WTC11 (cell line): Measurements from ENCODE around the gene PTPRK. TPM values are rescaled to one million over a fixed set of nuclear protein-coding genes. Genes with fewer than 3 reads are reported as not detected.

Source experiments
- ATAC-seq: fragments of 200-7000 bp; cut with Tn5 transposase; 2 replicates; pipeline ENCODE4 v1.10.0; 2021; ENCODE audit warnings: mild to moderate bottlenecking, moderate library complexity
- CTCF ChIA-PET: fragments of 300-600 bp; sonication (Branson Sonifier 250); formaldehyde crosslinking; loops from one replicate; lab custom pipeline; 2021; ENCODE audit warnings: antibody characterized with exemption; lab: Charles Lee
- POLR2A ChIA-PET: fragments of 350-600 bp; sonication (Branson Sonifier 250); formaldehyde crosslinking; loops from one replicate; lab custom pipeline; 2021; ENCODE audit warnings: antibody characterized with exemption; lab: Charles Lee
- DNase-seq: peaks from one replicate; pipeline ENCODE4 v3.0.0; 2021; ENCODE audit warnings: low spot score
- H3K27ac Mint-ChIP-seq: 2 replicates; pipeline ENCODE4 v1.8.0; 2021; ENCODE audit warnings: mixed read lengths
- H3K27me3 Mint-ChIP-seq: 2 replicates; pipeline ENCODE4 v1.8.0; 2021; ENCODE audit warnings: low read depth, mild to moderate bottlenecking, moderate library complexity, mixed read lengths
- H3K36me3 Mint-ChIP-seq: 2 replicates; pipeline ENCODE4 v1.8.0; 2021; ENCODE audit warnings: mixed read lengths
- H3K4me1 Mint-ChIP-seq: 2 replicates; pipeline ENCODE4 v1.8.0; 2022; ENCODE audit warnings: mixed read lengths
- H3K4me3 Mint-ChIP-seq: 2 replicates; pipeline ENCODE4 v1.8.0; 2021; ENCODE audit warnings: mild to moderate bottlenecking, moderate library complexity, mixed read lengths
- H3K9me3 Mint-ChIP-seq: 2 replicates; pipeline ENCODE4 v1.8.0; 2021; ENCODE audit warnings: mixed read lengths
- AR ChIP-seq: fragments of 250-450 bp; sonication (Bioruptor Pico); IDR thresholded peaks from 2 replicates; pipeline ENCODE4 v1.9.0; 2021; ENCODE audit warnings: mild to moderate bottlenecking
- ARID4B ChIP-seq: sonication (generic); formaldehyde crosslinking; IDR thresholded peaks from 2 replicates; pipeline ENCODE4 v1.8.0; 2023; ENCODE audit warnings: missing genetic modification reagents, mild to moderate bottlenecking, borderline replicate concordance
- CBFB ChIP-seq: sonication (generic); formaldehyde crosslinking; IDR thresholded peaks from 2 replicates; pipeline ENCODE4 v1.8.1; 2022; ENCODE audit warnings: mild to moderate bottlenecking, low read depth, missing genetic modification reagents
- ESRRA ChIP-seq: sonication (generic); formaldehyde crosslinking; IDR thresholded peaks from 2 replicates; pipeline ENCODE4 v1.8.1; 2022; ENCODE audit warnings: mild to moderate bottlenecking, missing genetic modification reagents, borderline replicate concordance
- FOXP4 ChIP-seq: sonication (generic); formaldehyde crosslinking; IDR thresholded peaks from 2 replicates; pipeline ENCODE4 v1.8.0; 2022; ENCODE audit warnings: mild to moderate bottlenecking, missing genetic modification reagents
- IRF1 ChIP-seq: sonication (generic); formaldehyde crosslinking; IDR thresholded peaks from 2 replicates; pipeline ENCODE4 v1.8.0; 2023; ENCODE audit warnings: missing genetic modification reagents
- MLX ChIP-seq: sonication (generic); formaldehyde crosslinking; IDR thresholded peaks from 2 replicates; pipeline ENCODE4 v1.8.1; 2023; ENCODE audit warnings: mild to moderate bottlenecking, missing genetic modification reagents, moderate library complexity
- MXD4 ChIP-seq: fragments of 250-450 bp; sonication (Bioruptor Pico); IDR thresholded peaks from 2 replicates; pipeline ENCODE4 v1.8.0; 2021; ENCODE audit warnings: mild to moderate bottlenecking, moderate library complexity, borderline replicate concordance
- OVOL2 ChIP-seq: fragments of 250-450 bp; sonication (Bioruptor Pico); IDR thresholded peaks from 2 replicates; pipeline ENCODE4 v1.9.0; 2021; ENCODE audit warnings: mild to moderate bottlenecking, borderline replicate concordance
- SMAD3 ChIP-seq: sonication (generic); formaldehyde crosslinking; IDR thresholded peaks from 2 replicates; pipeline ENCODE4 v1.8.0; 2022; ENCODE audit warnings: missing genetic modification reagents, mild to moderate bottlenecking, borderline replicate concordance
- ZNF138 ChIP-seq: sonication (generic); formaldehyde crosslinking; conservative IDR thresholded peaks from 2 replicates; pipeline ENCODE4 v1.8.1; 2022; ENCODE audit warnings: mild to moderate bottlenecking, moderate library complexity, missing genetic modification reagents
- ZNF317 ChIP-seq: sonication (generic); formaldehyde crosslinking; IDR thresholded peaks from 2 replicates; pipeline ENCODE4 v1.8.1; 2023; ENCODE audit warnings: low read depth, mild to moderate bottlenecking, moderate library complexity, missing genetic modification reagents, borderline replicate concordance
- ZNF423 ChIP-seq: fragments of 250-450 bp; sonication (Bioruptor Pico); IDR thresholded peaks from 2 replicates; pipeline ENCODE4 v2.1.2; 2022; ENCODE audit warnings: mild to moderate bottlenecking, moderate library complexity
- total RNA-seq: library from RNA; stranded (reverse); gene quantifications from 3 replicates; pipeline ENCODE4 v1.2.3, GENCODE V29; 2021
- TF ChIP-seq, protein P1 (sequence below): sonication (generic); formaldehyde crosslinking; conservative IDR thresholded peaks from 2 replicates; pipeline ENCODE4 v1.8.1; 2023; ENCODE audit warnings: mild to moderate bottlenecking, low read depth, missing genetic modification reagents, moderate library complexity
- TF ChIP-seq, protein P2 (sequence below): fragments of 250-450 bp; sonication (Bioruptor Pico); conservative IDR thresholded peaks from 2 replicates; pipeline ENCODE4 v1.9.0; 2021; ENCODE audit warnings: mild to moderate bottlenecking

PTPRK gene
- total RNA-seq, 1 experiment from 2014 or later = 44.8 TPM

DNA sequence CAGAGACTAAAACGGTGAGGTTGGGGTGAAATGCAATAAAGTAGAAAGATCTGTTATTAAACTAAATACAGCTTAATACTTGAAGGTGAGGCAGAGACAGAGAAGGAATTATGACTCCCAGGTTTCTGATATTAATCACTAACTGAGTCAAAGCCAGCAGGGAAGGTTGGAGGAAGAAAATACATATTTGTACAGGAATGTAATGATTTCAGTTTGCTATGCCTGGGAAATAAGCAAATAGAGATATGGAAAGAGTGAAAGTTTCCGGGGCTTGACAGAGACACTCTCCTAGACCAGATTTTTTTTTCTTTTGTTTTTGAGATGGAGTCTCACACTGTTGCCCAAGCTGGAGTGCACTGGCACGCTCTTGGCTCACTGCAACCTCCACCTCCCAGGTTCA lies 76.8 kb downstream of the PTPRK start (continued):
- TF ChIP-seq IRF1 (CRISPR knock-in tag) = no peak
- no peak for TF ChIP-seq CBFB (CRISPR knock-in tag)
- TF ChIP-seq, protein P1, sequence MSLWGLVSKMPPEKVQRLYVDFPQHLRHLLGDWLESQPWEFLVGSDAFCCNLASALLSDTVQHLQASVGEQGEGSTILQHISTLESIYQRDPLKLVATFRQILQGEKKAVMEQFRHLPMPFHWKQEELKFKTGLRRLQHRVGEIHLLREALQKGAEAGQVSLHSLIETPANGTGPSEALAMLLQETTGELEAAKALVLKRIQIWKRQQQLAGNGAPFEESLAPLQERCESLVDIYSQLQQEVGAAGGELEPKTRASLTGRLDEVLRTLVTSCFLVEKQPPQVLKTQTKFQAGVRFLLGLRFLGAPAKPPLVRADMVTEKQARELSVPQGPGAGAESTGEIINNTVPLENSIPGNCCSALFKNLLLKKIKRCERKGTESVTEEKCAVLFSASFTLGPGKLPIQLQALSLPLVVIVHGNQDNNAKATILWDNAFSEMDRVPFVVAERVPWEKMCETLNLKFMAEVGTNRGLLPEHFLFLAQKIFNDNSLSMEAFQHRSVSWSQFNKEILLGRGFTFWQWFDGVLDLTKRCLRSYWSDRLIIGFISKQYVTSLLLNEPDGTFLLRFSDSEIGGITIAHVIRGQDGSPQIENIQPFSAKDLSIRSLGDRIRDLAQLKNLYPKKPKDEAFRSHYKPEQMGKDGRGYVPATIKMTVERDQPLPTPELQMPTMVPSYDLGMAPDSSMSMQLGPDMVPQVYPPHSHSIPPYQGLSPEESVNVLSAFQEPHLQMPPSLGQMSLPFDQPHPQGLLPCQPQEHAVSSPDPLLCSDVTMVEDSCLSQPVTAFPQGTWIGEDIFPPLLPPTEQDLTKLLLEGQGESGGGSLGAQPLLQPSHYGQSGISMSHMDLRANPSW (CRISPR knock-in tag) = no peak
- TF ChIP-seq ZNF423 (CRISPR knock-in tag) = no peak
- TF ChIP-seq ESRRA = no peak
- TF ChIP-seq ARID4B (CRISPR knock-in tag) = no peak

DNA sequence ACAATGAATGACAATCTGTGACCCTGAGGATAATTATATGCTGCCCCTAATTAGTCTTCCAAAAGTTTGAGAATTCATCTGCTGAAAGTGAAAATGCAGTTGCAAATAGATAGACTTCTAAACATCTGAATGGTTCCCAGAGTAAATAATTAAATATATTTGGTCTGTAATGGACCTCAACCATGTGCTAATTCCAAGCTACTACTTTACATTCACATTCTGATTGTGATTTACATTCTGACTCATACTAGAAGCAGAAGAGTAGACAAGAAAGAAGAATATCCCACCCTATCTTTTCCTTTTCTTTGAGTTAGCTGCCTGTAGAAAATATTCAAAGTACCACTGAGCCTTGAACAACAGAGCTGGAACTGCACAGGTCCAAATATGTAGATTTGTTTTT lies 80.8 kb downstream of the PTPRK start:
- no peak for TF ChIP-seq MXD4 (CRISPR knock-in tag)
- TF ChIP-seq OVOL2 = no peak
- no peak for TF ChIP-seq SMAD3
- TF ChIP-seq AR (CRISPR knock-in tag) = no peak
- H3K27ac Mint-ChIP-seq = peak overlapping the region; percentile 78

GRCh38 chr6:128438393-128438792 lies 82.0 kb downstream of the PTPRK start:
- Mint-ChIP-seq H3K4me1 (peaks cover 66% of the 10 kb centered on the region), H3K9me3 (no peaks in the 10 kb centered on the region), H3K4me3 (no peak overlapping the region), H3K27me3 (no peaks in the 10 kb centered on the region), H3K27ac (0 out of 2 replicates have a peak overlapping the region, but pooled peaks have one; percentile 8), H3K36me3 (no peaks in the 10 kb centered on the region)
- DNase-seq = no peak
- ChIA-PET CTCF (no interaction called here), POLR2A (no interaction called here)
- ATAC-seq = peak; percentile 42
- TF ChIP-seq OVOL2 (no peak), ZNF138 (CRISPR knock-in tag) (no peak), FOXP4 (no peak), ZNF317 (CRISPR knock-in tag) (no peak), MLX (CRISPR knock-in tag) (no peak)
- TF ChIP-seq, protein P2, sequence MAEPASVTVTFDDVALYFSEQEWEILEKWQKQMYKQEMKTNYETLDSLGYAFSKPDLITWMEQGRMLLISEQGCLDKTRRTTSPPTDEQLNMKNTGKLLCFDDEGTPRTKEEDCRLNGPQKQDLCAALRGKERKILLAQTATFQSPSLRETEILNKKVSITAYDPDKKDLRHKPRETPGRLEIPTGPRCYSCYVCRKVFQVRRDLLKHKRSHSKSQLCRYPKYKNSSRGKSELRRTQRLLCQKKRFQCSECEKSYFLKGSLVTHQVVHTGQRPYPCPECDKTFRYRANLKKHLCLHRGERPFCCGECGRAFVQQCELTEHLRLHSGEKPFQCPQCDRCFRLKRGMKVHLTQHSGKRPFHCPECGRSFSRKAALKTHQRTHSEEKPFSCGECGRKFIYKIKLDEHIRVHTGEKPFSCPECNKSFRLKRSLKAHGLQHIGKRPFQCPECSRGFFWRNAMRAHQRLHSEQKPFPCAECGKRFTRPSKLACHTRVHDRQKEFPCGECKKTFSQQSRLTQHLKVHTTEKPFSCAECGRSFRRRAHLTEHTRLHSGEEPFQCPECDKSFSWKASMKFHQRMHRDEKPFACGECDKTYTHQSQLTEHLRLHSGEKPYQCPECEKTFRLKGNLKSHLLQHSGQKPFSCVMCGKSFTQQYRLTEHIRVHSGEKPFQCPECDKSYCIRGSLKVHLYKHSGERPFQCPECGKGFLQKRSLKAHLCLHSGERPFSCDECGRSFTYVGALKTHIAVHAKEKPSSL = no peak

More for the DNA sequence above, 80.8 kb downstream of the PTPRK start:
- ATAC-seq (no peak), DNase-seq (no peak)
- ChIA-PET CTCF (no interaction called here), POLR2A (no interaction called here)
- no peaks in the 10 kb centered on the region for H3K9me3 Mint-ChIP-seq
- H3K27me3 Mint-ChIP-seq = no peaks in the 10 kb centered on the region
- no peaks in the 10 kb centered on the region for H3K36me3 Mint-ChIP-seq
- no peak overlapping the region for H3K4me3 Mint-ChIP-seq
- peaks cover 72% of the 10 kb centered on the region for H3K4me1 Mint-ChIP-seq
